Activated CD4-positive, alpha-beta T cell treated with anti-CD3 and anti-CD28 coated beads, Interleukin-2, amount 50 U/mL, for 16 hours (primary cell): Measurements from ENCODE around the gene SPATA2L.

Source experiments
- DNase-seq: peaks from one replicate; pipeline ENCODE4 v3.0.0-alpha.2; 2020

SPATA2L gene

DNA sequence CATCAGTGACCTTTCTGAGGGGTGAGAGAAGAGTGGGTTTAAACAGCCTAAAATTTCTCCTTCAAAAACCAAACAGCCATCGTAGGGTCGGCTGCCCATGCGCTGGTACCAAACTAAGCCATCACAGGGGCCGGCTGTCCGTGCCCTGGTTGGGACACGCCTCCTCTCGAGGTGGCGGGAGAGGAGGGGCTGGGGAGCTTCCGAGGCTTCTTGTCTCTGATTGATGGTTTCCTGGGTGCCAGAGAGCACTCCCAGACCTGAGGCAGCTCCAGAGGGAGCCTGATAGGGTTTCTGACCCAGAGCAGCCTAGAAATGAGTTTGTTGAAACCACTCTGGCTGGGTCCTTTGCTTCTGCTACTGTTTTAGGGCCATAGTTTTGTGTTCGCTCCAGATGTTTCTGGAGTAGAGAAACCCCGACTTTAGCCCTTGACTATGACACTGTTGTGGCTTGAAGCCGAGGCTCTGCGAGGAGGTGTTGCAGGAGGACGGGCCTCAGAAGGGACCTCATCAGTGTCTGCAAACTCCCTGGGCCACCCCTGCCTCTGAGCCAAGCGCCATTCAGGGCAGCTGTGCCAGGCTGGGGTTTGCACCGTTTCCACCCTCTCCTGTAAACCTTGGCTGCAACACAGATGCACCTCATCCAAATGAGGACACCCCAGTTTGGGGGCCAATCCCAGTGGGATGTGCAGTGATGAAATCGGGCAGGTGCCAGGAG, 26.1 kb upstream of the SPATA2L start:
- DNase-seq: no peak

DNA sequence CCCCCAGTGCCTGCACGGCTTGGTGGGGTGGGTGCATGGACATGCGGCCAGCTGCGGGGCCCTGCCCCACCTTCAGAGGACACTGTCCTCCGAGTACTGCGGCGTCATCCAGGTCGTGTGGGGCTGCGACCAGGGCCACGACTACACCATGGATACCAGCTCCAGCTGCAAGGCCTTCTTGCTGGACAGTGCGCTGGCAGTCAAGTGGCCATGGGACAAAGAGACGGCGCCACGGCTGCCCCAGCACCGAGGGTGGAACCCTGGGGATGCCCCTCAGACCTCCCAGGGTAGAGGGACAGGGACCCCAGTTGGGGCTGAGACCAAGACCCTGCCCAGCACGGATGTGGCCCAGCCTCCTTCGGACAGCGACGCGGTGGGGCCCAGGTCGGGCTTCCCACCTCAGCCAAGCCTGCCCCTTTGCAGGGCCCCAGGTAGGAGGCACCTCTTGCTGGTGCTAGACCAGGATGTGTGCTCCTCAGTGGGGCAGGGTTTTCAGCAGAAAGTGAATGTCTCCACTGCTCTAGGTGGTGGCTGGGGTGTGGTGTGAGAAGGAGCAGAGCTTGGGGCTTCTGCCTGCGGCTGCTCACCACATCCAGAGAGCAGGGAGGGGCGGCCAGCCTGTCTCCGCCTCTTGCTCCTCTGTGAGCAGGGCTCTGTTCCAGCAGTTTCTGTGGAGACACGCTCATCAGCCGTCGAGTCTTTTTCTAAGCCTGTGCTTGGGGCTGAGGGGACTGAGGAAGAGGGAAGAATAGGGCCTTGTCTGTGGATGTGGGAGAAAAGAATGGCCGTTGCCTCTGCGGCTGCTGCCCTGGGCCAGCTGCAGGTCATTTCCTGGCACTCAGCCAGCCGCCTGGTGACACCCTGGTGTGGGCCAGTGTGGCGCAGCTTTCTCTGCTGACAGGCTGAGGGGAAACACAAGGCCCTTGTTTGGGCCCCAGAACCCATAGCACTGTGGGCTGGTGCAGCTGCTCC, 22.1 kb upstream of the SPATA2L start:
- DNase-seq: peak; percentile 85

DNA sequence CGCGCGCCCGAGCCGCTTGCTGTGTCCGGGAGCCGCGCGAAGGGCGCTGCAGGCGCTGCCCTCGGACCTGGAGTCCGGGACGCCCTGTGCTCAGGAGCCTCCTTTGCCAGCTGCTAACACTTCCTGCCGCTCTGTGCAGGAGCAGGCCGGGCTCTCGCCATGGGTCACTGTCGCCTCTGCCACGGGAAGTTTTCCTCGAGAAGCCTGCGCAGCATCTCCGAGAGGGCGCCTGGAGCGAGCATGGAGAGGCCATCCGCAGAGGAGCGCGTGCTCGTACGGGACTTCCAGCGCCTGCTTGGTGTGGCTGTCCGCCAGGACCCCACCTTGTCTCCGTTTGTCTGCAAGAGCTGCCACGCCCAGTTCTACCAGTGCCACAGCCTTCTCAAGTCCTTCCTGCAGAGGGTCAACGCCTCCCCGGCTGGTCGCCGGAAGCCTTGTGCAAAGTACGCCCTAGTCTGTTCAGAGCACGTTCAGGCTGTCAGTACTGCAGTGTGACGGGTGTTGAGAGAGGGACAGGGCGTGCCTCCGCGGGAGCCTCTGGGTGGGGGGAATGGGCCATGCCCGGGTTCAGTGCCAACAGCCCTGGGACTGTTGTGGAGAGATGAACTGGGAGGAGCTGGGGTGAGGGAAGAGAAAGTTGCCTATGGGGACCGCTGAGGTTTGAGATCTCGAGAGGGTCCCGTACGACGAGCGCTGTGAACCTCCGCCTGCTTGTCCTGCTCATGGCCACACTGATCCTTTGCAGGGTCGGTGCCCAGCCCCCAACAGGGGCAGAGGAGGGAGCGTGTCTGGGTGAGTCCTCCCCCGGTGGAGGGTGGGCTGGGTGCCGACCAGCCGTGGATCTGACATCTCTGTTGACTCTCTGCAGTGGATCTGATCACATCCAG, 21.1 kb upstream of the SPATA2L start:
- DNase-seq: peak; percentile 90

DNA sequence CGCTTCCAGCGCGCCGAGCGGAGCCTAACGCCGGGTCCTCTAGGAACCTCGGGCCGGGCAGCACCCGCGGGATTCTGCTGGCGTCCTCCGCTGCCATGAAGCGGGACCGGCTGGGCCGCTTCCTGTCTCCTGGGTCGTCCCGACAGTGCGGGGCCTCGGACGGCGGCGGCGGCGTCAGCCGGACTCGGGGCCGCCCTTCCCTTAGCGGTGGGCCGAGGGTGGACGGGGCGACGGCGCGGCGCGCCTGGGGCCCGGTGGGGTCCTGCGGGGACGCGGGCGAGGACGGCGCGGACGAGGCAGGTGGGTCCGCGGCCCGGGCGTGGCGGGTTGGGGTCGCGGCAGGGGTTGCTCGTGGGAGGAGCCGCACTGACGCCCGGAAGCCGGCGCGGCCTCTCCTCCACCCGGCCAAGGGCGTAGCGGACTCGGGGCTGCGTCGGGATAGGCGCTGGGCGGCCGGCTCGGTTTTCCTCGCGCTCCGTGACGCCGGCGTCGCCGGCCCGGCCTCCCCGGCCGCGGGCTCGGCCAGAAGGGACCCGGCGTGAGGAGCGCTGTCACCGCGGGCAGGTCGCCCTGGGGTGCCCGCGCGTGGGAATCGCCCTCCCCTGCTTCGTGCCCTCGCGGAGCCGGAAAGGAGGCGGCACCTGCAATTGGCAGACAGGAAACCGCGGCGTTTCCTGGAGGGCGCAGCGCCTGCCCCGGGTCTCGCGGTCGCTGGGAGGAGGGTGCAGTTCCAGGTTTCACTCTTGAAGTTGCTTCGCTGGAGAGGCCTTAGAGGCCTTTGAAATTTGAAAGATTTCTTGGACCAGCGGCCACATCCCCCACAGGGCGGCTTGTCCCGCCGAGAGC, 20.3 kb upstream of the SPATA2L start:
- DNase-seq: peak; percentile 91

DNA sequence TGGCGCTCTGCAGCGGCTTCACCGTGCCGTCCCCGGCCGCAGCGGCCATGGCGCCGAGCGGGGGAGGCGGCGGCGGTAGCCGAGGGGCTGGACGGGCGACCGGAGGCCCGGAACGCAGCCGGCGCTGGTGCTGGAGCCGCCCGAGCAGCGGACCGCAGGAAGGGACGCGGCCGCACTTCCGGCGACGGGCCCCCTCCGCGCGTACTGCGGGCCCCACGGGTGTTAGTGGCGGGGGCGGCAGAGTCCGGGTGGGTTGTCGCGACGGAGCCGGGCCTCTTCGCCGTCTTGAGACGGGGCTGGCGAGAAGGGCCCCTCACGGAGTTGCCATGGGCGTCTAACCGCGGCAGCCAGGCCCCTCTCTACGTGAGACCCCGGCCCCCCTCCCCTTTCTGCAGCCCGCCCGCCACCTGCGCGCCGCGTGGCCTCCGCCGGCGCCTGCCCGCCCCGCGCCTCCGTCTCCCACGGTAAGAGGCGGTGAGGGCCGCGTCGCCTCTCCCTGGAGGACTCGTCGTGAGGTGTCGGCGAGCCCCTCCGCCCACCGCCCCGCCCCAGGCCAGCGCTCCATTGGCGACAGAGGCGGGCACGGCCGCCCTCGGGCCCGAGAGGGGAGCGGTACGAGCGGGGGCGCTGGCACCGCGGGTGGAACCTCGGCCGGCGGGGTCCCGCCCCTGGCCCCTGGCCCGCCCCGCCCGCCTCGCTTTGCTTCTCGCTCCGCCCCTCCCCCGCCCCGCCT, 19.5 kb upstream of the SPATA2L start, which contains the start of the genes VPS9D1 and ZNF276:
VPS9D1 (minus strand) TSS at position 86 of the 733 bp plus-strand sequence; CDS start at position 49, 37 bp downstream.
ZNF276 (plus strand) TSS at position 725 of the 733 bp plus-strand sequence. CDS start 104 bp downstream, outside the sequence.
- DNase-seq: peak; percentile 82

DNA sequence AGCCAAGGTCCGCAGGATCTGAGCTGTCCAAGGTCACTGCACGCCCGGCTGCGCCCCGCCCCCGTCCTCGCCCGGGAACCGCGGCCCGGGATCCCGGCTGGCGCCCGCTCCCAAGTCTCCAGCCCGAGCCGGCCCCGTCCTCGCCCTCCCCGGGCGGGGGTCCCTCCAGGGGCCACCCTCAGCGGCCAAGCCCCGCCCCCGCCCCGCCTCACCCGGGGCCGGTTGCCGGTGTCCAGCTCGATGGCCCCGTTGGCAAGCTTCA, 19.0 kb upstream of the SPATA2L start:
- no peak for DNase-seq

DNA sequence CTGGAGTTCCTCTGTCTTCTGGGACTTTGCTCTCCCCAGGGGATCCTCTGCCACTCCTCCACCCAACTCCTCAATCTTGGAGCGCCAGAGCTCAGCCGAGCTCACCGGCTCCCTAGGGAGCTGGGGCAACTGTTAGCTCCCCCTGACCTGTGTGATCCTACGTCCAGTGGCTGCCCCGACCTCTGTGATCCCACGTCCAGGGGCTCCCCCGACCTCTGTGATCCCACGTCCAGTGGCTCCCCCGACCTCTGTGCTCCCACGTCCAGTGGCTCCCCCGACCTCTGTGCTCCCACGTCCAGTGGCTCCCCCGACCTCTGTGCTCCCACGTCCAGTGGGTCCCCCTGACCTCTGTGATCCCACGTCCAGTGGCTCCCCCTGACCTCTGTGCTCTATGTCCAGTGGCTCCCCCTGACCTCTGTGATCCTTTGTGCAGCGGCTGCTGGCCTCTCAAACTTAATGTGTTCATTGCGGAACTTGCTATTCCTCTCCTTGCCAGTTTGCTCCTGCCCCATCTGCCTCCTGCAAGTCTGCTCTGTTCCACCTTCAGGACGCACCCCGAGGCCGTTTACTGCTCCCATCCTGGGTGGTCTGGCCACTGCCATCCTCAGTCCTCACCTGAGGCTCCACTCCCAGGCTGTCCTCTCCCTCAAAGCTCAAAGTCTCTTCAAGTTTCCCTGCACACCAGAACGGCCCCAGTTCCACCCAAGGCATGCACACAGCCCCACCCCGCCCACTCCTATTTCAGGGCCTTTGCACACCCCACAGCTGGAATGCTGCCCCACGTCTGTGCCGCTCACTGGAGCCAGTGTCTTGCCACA, 16.4 kb upstream of the SPATA2L start:
- DNase-seq: no peak

DNA sequence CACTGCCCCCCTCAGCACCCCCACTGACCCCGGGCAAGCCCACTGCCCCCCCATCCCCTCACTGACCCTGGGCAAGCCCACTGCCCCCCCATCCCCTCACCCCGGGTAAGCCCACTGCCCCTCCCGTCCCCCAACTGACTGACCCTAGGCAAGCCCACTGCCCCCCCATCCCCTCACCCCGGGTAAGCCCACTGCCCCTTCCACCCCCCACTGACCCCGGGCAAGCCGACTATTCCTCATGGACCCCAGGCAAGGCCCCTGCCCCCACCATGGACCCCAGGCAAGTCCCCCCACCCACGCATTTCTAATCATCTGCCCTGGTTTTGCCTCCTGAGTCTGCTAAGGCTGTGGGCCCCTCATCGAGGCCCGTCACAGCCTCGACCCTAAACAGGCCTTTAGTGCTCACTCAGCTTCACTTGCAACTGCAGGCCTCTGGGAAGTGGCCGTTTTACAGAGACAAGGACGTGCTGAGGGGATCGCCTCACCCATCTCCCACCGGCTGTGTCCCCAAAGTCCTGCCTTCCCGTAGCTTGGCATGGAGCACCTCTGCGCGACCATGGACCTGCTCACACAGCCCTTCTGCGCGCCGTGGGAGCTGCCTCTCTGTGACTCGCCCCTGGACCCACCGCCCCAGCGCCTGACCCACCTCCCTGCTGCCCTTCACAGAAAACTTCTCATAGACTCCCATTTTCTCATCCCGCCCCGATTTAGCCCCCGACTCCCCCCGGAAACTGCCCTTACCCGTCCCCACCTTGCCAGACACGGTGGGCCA, 15.6 kb upstream of the SPATA2L start:
- DNase-seq: no peak

DNA sequence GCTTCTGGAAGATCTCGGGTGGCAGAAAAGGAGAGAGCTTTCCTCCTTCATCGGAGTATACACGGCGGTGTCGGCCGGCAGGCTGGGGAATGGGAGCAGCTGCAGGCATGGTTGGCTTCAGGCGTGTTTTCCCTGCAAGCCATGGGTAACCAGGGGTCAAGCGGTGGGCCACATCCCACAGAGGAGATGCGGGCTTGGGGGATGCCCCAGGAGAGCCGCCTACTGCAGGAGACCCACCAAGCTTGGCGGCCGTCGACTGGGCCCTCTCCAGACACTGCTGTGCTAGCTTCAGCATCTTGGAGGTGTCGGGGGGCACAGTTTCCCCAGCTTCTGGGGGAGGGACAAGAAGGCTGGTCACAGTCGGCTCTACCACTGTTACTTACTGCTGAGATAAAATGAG, 15.0 kb upstream of the SPATA2L start:
- no peak for DNase-seq

DNA sequence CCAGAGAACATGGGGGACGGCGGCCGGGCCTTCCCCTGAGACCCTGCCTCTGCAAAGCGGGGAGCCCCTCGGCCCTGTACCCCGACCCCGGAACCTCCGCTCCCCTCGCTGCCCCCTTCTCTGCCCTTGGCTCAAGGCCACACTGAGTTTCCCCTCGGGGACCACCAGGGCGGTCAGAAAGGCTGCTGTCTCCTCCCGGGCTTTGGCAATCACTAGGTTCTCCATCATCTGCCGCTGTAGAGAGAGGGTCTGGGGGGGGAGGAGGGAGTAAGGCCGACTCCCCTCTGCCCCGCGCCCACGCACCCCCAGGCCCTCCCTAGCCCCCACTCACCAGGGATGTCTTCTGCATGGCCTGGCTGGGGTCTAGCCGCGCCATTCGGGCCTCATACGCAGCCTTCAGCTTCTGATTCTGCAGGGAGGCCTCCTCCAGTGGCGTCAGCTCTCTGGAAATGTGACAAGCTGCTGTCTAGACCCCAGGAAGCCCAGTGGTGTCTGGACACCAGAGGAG, 10.8 kb upstream of the SPATA2L start:
- no peak for DNase-seq

DNA sequence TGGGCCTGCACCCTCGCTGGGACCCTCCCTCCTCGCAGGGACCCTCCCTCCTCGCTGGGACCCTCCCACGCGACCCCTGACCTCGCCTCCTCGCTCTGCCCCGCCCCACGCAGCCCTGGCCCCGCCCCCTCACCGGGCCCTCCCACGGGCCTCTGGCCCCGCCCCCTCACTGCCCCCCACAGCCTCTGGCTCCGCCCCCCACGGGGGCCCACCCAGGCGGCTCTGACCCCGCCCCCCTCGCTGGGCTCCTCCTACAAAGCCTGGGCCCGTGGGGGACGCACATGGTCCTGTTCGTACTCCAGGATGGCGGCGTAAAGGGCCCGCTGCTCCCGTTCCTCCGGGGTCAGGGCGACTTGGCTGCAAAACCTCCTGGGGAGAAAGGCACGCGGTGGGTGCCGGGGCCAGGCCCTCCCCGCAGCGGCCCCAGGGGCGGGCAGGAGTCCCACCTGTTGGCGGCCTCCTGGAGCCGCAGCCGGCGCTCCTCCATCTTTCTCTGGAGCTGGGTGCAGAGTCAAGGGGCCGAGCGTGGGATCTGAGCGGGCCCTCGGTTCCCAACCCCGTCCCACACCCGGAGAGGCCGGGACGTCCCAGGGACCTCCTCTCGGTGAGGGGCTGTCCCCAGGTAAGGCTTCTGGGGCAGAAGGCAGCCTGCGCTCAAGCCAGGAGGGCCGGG, 10.2 kb upstream of the SPATA2L start:
- DNase-seq: peak; percentile 87

DNA sequence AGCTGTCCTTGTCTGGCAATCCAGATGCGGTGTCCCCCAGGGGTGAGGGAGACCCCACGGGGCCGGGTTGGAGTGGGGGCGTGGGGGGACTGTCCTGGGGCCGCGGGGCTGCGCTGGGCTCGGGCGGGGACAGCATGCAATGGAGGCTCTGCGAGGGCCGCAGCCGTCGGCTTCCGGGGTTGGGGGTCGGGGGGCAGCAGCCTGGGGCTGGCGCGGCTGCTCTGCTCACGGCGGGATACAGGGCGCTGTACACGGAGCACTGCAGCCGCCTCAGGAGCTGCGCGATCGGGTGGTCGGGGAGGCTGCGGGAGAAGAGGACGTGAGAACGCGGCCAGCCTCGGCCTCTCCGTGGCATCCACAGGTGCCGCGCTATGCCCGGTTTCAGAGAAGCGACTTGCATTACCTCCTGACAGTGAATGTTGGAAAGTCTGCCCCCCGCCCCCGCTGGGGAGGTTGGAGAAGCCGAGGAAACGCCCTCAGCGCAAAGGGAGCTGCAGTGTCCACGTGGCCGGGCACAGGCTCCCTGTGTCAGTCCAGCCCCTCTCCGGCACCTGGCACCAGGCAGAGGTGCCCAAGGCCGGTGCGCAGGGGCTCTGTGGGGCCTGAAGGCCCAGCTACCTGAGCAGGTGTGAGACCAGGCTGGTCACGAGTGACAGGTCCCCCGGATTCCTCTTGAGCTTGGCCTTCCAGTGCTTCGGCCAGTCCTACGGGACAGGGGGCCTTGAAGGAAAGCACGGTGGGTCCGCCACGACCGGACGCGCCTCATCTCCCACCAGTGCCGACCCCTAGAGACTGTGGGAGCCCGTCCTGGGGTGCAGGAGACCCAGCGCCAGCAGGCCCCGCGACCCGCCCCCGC, 9.4 kb upstream of the SPATA2L start:
- no peak for DNase-seq

DNA sequence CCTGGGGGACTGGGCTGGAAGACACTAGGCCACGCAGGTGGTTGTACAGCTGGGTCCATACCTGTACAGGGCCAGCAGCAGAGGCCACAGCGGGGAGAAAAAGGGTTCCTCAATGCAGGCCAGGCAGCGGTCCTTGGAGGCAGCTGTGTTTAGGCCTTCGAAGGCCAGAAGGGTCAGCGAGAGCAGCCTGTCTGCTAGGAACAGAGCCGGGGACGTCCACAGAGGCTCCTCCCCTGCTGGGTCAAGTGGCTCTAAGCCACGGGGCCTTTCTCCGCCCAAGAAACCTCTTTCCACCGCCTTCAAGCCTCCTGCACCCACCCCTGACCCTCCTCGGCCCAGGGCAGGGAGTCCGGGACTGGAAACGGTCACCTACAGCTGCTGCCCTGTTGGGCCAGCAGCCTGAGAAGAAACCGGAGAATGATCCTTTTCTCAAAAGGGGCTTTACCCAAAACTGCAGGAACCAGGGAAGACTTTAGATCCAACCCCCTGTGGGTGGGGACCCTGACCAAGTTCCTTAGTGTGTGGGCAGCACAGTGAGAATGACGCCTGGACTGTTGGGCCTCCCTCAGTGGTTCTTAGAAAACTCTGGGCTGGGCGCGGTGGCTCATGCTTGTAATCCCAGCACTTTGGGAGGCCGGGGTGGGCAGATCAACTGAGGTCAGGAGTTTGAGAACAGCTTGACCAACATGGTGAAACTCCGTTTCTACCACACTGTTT, 8.4 kb upstream of the SPATA2L start:
- no peak for DNase-seq

DNA sequence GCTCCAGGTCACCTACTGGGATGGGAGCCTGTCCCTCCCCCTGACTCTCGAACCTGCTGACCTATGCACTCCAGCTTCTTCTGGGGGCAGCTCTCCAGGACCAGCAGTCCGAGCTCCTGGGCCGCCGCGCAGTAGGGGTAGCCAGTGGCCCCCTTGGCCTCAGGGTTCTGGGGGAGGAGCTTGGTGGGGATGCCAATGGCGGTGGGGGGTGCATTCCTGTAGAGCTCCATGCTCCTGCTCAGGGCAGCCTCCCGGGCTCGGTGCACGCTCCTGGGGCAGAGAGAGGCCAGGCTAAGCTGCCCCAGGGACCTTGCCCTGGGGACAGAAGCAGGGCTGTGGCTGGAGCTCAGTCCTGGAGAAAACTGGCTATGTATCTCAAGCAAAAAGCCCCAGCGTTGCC, 7.7 kb upstream of the SPATA2L start:
- DNase-seq: no peak

DNA sequence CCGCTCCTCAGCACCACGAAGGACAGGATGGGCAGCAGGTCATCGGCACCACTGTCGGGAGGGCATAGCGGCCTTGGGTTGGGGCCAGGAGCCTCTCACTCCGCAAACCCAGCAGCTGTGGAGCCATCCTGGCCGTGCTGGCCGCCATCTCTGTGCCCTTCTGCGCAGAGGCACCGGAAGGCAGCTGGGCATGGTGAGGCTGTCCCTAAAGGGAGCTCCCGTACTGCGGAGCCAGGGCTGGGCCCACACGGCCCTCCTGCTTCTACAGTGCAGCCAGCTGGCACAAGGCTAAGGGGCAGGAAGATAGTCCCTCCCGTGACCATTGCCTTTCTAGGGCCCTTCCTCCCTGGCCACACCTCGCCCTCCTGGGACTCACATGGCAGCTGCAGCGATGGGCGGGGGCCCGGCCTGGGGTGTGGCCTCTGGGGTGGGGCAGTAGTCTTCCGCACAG, 7.0 kb upstream of the SPATA2L start:
- no peak for DNase-seq

DNA sequence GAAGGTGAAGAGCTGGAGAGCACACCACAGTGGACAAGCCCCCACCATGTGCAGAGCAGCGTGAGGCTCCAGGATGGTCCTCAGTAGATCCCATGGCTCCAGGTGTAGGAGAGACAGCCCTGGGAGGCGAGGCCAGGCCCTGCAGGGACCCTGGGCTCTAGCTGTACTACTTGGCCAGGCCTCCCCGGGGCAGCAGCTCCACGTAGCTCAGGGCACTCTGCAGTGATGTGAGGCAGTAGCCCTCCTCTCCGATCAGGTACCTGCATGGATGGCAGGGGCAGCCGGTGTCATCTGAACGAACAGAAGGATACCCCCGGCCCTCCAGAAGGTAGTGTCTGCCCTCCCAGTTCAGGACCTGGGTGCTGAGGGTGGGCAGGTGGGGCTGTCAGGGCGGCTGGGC, 6.2 kb upstream of the SPATA2L start:
- no peak for DNase-seq
